ENCODE data around the gene DMD.

GRCh38 chrX:31847773-31848172 is 1363.6 kb downstream of the DMD start:
- no peak for TF ChIP-seq POLR2AphosphoS5 (IDR thresholded peaks at IDR 0.05; ENCODE audit: borderline replicate concordance, low read depth, low read length)
- no peak for TF ChIP-seq EZH2 (IDR thresholded peaks at IDR 0.05)
